ACHN (cell line): ENCODE results near the gene CD320.
"Not testable (repeated sequence)": the region's sequence is repeated elsewhere in the genome, so short reads cannot be mapped to it uniquely, and the experiment has no call there.

ENCODE experiments used
- DNase-seq: peaks from one replicate; pipeline ENCODE4 v3.0.0-alpha.2; 2015
- in situ Hi-C: cut with HindIII; loops from 2 replicates; pipeline ENCODE4 v1.10.0; 2017; ENCODE audit warnings: low sequenced_read_pairs, low pct_ligation_motif_present, low pct_unique_long_range_greater_than_20kb

The CD320 gene

GRCh38 chr19:8307965-8308866 is at the start of gene CD320:
CD320 (minus strand) TSS chr19:8308358; CDS start chr19:8308290, 68 bp downstream.
- peak; percentile 86 for DNase-seq
- in situ Hi-C loops, result no loop called here

DNA sequence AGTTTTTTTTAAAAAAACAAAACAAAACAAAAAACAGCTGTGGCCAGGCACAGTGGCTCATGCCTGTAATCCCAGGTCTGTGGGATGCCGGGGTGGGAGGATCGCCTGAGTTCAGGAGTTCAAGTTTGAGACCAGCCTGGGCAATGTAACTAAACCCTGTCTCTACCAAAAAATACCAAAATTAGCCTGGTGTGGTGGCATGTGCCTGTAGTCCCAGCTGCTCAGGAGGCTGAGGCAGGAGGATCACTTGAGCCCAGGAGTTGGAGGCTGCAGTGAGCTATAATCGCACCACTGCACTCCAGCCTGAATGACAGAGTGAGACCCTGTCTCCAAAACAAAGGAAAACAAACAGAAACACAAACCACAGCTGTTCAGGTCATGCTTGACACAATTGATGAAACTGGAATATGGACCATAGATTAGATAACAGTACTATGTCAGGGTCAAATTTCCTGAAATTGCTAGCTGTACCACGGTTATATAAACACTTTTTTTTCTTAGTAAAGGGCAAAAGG is 48.9 kb upstream of the CD320 start:
- DNase-seq, result no peak
- in situ Hi-C loops, result no loop called here

- in situ Hi-C loops, result no loop called here
- DNase-seq, result peak; percentile 96
These were observed 47.7 kb upstream of the CD320 start for GRCh38 chr19:8355631-8356402.

DNA sequence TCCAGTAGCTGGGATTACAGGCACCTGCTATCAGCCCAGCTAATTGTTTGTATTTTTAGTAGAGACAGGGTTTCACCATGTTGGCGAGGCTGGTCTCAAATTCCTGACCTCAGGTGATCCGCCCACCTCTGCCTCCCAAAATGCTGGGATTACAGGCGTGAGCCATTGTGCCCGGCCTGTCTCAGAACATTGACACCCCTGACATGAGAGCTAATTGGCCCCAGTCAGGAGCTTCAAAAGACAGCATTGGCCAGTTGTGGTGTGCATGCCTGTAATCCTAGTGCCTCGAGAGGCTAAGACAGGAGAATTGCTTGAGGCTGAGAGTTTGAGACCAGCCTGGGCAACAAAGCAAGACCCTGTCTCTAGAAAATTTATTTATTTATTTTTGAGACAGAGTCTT is 44.7 kb upstream of the CD320 start:
- DNase-seq, in situ Hi-C loops: not testable (repeated sequence)

DNA sequence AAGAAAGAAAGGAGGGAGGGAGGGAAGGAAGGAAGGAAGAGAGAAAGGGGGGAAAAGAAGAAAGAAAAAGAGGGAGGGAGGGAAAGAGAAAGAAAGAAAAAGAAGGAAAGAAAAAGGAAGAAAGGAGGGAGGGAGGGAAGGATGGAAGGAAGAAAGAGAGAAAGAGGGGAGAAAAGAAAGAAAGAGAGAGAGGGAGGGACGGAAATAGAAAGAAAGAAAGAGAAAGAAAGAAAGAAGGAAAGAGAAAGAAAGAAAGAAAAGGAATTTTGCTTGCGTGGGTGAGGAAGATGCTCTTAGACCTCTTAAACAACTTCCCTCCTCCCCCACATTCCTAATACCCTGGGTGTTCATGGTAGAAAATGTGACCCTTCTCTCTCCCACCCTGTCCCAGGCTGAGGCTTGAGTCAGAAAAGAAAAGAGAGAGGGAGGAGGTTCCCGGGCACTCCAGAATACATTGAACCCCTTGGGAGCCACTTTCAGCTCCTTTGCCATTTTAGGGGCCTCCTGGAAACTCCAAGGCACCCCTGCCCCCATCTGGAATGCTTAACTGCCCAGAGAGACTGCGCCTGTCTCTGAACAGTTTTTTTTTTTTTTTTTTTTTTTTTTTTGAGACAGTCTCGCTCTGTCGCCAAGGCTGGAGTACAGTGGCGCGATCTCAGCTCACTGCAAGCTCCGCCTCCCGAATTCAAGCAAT is 44.1 kb upstream of the CD320 start:
- DNase-seq, result no peak
- in situ Hi-C loops, result no loop called here

DNA sequence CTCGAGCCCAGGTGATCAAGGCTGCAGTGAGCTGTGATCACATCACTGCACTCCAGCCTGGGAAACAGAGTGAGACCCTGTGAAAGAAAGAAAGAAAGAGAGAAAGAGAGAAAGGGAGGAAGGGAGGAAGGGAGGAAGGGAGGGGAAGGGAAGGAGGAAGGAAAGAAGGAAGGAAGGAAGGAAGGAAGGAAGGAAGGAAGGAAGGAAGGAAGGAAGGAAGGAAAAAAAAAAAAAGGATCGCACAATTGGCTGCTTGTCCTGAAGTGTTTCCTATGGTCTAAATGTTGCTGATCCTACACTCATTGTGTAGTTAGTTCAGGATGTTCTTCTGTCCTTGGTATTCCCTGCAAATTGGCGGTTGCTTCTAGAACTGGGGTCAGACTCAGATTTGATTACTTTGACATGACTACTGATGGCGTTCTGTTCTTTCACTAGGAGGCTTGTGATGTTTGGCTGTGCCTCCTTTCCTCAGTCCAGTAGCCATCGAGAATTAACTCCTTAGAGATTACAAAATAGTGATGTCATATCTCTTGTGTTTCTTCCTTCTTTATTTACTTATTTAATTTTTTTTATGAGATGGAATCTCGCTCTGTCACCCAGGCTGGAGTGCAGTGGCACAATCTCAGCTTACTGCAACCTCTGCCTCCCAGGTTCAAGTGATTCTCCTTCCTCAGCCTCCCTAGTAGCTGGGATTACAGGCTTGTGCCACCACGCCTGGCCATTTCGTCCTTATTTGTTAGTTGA is 41.6 kb upstream of the CD320 start:
- in situ Hi-C loops, DNase-seq: not testable (repeated sequence)

- no peak for DNase-seq
- in situ Hi-C loops, result no loop called here
These were observed 35.3 kb upstream of the CD320 start for GRCh38 chr19:8343483-8343844.

- in situ Hi-C loops, result no loop called here
These were observed 34.7 kb upstream of the CD320 start, which contains the start of gene KANK3 for GRCh38 chr19:8342684-8343482. KANK3 (minus strand) TSS chr19:8343262; CDS start chr19:8337828, 5,434 bp downstream.

DNA sequence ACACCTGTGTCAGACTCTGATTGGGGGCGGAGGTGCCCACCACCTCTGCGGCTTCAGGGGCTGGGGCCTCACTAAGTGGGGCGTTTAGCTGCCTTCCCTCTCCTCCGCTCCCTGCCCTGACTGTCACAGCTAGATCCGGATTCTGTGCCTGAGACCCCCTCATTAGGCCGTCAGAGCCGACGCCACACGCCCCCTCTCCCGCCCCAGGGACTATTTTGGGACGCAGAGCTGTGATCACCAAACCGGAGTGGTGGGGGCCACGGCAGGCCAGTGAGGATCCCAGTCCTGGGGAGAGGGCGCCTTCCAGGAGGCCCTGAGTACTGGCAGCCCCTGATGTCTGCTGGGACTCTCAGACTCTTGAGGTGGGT is 34.1 kb upstream of the CD320 start:
- DNase-seq, result no peak
- in situ Hi-C loops, result no loop called here

More at GRCh38 chr19:8342684-8343482, 34.7 kb upstream of the CD320 start, which contains the start of gene KANK3:
- peak; percentile 91 for DNase-seq

DNA sequence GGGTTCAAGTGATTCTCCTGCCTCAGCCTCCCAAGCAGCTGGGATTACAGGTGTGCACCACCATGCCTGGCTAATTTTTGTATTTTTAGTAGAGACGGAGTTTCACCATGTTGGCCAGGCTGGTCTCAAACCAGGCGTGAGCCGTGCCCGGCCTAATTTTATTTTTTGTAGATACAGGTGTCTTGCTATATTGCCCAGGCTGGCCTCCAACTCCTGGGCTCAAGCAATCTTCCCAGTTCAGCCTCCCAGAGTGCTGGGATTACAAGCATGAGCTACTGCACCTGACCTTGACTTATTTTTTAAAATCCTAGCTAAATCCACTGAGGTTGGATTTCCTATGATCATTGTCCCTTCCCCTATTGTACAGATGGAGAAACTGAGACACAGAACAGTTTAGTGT is 33.3 kb upstream of the CD320 start:
- DNase-seq, in situ Hi-C loops: not testable (repeated sequence)

GRCh38 chr19:8340341-8341096 is 32.4 kb upstream of the CD320 start:
- no peak for DNase-seq
- in situ Hi-C loops, result no loop called here

DNA sequence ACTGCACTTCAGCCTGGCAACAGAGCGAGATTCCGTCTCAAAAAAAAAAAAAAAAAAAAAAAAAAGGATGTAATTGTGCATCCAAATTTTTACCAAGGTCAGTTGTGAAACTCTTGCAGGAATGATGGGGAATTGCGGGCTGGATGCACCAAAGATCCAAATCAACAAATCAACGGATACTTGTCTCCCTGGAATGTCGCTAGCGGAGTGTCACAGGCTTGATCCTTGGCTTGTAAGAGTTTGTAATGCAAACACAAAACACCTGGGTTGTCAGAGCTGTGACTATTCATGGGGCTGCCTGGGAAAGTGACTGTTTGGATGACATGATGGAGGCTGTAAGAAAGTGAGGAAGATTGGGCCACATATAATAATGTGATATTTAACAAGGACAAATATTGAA is 30.7 kb upstream of the CD320 start:
- in situ Hi-C loops, result no loop called here
- no peak for DNase-seq

DNA sequence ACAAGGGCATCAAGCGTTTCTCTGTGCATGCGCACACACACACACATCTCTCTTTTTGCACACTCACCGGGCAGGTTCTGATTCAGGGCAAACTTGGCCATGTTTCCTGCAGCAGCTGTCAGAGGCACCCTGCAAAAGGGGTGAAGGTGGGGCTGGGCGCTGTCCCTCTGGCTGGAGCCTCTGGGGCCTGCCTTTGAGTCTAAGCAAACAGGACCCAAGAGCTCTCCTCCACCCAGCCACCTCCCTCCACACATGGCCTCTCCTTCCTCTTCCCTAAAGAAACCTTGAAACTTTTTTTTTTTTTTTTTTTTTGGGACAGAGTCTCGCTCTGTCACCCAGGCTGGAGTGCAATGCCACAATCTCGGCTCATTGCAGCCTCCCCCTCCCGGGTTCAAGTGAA is 29.6 kb upstream of the CD320 start:
- DNase-seq, result no peak
- in situ Hi-C loops, result no loop called here

- DNase-seq, result no peak
- in situ Hi-C loops, result no loop called here
These were observed 28.5 kb upstream of the CD320 start for GRCh38 chr19:8336660-8337059.

DNA sequence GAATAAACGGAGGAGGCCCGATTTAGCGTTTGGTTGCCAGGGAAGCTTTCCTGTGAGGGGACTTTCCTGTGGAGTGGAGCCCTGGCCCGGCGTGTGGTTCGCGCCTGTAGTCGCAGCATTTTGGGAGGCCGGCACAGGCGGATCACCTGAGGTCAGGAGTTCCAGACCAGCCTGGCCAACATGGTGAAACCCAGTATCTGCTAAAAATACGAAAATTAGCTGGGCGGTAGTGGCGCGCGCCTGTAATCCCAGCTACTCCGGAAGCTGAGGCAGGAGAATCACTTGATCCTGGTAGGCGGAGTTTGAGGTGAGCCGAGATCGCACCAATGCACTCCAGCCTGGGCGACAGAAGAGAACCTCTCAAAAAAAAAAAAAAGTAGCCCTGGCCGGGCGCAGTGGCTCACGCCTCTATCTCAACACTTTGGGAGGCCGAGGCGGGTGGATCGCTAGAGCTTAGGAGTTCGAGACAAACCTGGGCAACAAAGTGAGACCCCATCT is 28.0 kb upstream of the CD320 start:
- in situ Hi-C loops, result no loop called here
- DNase-seq, result no peak

- no peak for DNase-seq
- in situ Hi-C loops, result no loop called here
These were observed 27.3 kb upstream of the CD320 start for GRCh38 chr19:8335343-8336071.
